HCT116 (cell line): ENCODE results near the gene ITGA11.

ENCODE experiments used
- EZH2 ChIP-seq: fragments of 200-600 bp; sonication (generic); IDR thresholded peaks from 2 replicates; pipeline ENCODE4 v1.6.1; 2017; ENCODE audit warnings: antibody characterized with exemption, mixed run types
- JUND ChIP-seq: IDR thresholded peaks from 2 replicates; pipeline ENCODE4 v1.6.1; 2012
- POLR2A ChIP-seq: IDR thresholded peaks from 2 replicates; pipeline ENCODE4 v1.7.0; 2011; ENCODE audit warnings: borderline replicate concordance; ENCODE audit not compliant: insufficient read depth, insufficient read length; ENCODE audit errors: extremely low read depth
- YY1 ChIP-seq: IDR thresholded peaks from 2 replicates; pipeline ENCODE4 v1.6.1; 2011; ENCODE audit warnings: low read length, low read depth, moderate library complexity, mild to moderate bottlenecking; ENCODE audit not compliant: insufficient replicate concordance; ENCODE audit errors: extremely low read depth
- ZNF274 ChIP-seq: fragments of 200-500 bp; sonication (Bioruptor generic); IDR thresholded peaks from 2 replicates; pipeline ENCODE4 v1.6.1; 2014; ENCODE audit warnings: mild to moderate bottlenecking, low read depth, low read length, inconsistent platforms
- TF ChIP-seq, protein P1 (sequence below), 3 experiments: fragments of 200-600 bp in 1 of 3; sonication (generic) in 1 of 3; IDR thresholded peaks in 2 of 3; conservative IDR thresholded peaks in 1 of 3; 2 replicates each; pipeline ENCODE4 v1.5.1; 2012 to 2017; ENCODE audit warnings: low read depth in 2 of 3, low read length in 2 of 3, antibody characterized with exemption in 1 of 3, borderline replicate concordance in 1 of 3, control low read depth in 1 of 3, mild to moderate bottlenecking in 1 of 3, mixed read lengths in 1 of 3, mixed run types in 1 of 3, moderate library complexity in 1 of 3; ENCODE audit not compliant: insufficient read depth in 1 of 3
- TF ChIP-seq, protein P2 (sequence below): IDR thresholded peaks from 2 replicates; pipeline ENCODE4 v1.6.1; 2011; ENCODE audit warnings: mild to moderate bottlenecking, low read length, moderate library complexity; ENCODE audit not compliant: insufficient replicate concordance; ENCODE audit errors: extremely low read depth
- TF ChIP-seq, protein P3 (sequence below): IDR thresholded peaks from 2 replicates; pipeline ENCODE4 v1.6.1; 2012

DNA sequence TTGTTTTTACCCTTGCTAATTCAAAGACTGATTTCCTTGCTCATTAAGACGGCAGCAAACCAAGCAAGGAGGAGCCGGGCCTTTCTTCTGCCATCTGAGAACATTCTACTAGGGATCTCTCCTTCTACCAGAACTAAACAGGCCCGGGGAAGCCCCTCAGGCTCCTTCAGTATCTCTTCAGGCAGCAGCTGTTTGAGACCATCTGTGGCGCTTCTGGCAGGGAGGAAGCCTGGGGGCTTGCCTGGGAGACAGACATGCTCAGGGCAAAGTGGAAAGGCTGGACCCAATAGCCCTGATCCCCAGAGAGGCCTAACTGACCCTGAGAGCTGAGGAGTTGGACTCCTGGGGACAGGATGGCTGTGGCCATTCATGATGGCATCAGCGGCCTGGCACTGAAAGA, 86.5 kb downstream of the ITGA11 start:
- TF ChIP-seq YY1 (no peak), JUND (no peak), EZH2 (no peak), POLR2A (no peak), ZNF274 (no peak)
- TF ChIP-seq, protein P1, sequence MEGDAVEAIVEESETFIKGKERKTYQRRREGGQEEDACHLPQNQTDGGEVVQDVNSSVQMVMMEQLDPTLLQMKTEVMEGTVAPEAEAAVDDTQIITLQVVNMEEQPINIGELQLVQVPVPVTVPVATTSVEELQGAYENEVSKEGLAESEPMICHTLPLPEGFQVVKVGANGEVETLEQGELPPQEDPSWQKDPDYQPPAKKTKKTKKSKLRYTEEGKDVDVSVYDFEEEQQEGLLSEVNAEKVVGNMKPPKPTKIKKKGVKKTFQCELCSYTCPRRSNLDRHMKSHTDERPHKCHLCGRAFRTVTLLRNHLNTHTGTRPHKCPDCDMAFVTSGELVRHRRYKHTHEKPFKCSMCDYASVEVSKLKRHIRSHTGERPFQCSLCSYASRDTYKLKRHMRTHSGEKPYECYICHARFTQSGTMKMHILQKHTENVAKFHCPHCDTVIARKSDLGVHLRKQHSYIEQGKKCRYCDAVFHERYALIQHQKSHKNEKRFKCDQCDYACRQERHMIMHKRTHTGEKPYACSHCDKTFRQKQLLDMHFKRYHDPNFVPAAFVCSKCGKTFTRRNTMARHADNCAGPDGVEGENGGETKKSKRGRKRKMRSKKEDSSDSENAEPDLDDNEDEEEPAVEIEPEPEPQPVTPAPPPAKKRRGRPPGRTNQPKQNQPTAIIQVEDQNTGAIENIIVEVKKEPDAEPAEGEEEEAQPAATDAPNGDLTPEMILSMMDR (IDR thresholded peaks at IDR 0.05 in 2 of 3, conservative IDR thresholded peaks at IDR 0.05 in 1 of 3; ENCODE audit: borderline replicate concordance in 1 of 3, insufficient read depth in 1 of 3, low read depth in 2 of 3, low read length in 2 of 3), result no peak
- TF ChIP-seq, protein P2, sequence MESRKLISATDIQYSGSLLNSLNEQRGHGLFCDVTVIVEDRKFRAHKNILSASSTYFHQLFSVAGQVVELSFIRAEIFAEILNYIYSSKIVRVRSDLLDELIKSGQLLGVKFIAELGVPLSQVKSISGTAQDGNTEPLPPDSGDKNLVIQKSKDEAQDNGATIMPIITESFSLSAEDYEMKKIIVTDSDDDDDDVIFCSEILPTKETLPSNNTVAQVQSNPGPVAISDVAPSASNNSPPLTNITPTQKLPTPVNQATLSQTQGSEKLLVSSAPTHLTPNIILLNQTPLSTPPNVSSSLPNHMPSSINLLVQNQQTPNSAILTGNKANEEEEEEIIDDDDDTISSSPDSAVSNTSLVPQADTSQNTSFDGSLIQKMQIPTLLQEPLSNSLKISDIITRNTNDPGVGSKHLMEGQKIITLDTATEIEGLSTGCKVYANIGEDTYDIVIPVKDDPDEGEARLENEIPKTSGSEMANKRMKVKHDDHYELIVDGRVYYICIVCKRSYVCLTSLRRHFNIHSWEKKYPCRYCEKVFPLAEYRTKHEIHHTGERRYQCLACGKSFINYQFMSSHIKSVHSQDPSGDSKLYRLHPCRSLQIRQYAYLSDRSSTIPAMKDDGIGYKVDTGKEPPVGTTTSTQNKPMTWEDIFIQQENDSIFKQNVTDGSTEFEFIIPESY, result no peak
- TF ChIP-seq, protein P3, sequence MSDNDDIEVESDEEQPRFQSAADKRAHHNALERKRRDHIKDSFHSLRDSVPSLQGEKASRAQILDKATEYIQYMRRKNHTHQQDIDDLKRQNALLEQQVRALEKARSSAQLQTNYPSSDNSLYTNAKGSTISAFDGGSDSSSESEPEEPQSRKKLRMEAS, result no peak
